ENCODE results near the gene HMX1.

- no peak for TF ChIP-seq EZH2 (IDR thresholded peaks at IDR 0.05; ENCODE audit: borderline replicate concordance, low read length)
- TF ChIP-seq, protein P1, sequence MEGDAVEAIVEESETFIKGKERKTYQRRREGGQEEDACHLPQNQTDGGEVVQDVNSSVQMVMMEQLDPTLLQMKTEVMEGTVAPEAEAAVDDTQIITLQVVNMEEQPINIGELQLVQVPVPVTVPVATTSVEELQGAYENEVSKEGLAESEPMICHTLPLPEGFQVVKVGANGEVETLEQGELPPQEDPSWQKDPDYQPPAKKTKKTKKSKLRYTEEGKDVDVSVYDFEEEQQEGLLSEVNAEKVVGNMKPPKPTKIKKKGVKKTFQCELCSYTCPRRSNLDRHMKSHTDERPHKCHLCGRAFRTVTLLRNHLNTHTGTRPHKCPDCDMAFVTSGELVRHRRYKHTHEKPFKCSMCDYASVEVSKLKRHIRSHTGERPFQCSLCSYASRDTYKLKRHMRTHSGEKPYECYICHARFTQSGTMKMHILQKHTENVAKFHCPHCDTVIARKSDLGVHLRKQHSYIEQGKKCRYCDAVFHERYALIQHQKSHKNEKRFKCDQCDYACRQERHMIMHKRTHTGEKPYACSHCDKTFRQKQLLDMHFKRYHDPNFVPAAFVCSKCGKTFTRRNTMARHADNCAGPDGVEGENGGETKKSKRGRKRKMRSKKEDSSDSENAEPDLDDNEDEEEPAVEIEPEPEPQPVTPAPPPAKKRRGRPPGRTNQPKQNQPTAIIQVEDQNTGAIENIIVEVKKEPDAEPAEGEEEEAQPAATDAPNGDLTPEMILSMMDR (conservative IDR thresholded peaks at IDR 0.05 in 1 of 2, IDR thresholded peaks at IDR 0.05 in 1 of 2; ENCODE audit: extremely low read depth in 1 of 2, insufficient read depth in 1 of 2, low read depth in 1 of 2, low read length in 2 of 2): no peak
Measured at GRCh38 chr4:8854931-8855330, 16.7 kb downstream of the HMX1 start.
